SU-DHL-6 (cell line): ENCODE measurements around the gene MRFAP1L1.

ENCODE experiments used
- H2AFZ ChIP-seq: fragments of 200-600 bp; sonication (generic); 2 replicates; pipeline ENCODE4 v1.6.1; 2014; ENCODE audit warnings: low read depth, mild to moderate bottlenecking, moderate library complexity, mixed read lengths, antibody characterized with exemption, low read length; ENCODE audit not compliant: severe bottlenecking
- H3F3A ChIP-seq: fragments of 200-600 bp; shearing (Covaris generic); 2 replicates; pipeline ENCODE4 v1.6.0; 2016; ENCODE audit warnings: antibody characterized with exemption, mild to moderate bottlenecking; ENCODE audit not compliant: insufficient read depth
- H3K27ac ChIP-seq: fragments of 200-600 bp; sonication (generic); 2 replicates; pipeline ENCODE4 v1.5.1; 2016; ENCODE audit warnings: low read depth, mild to moderate bottlenecking, low read length, moderate library complexity, mixed read lengths
- H3K27me3 ChIP-seq: fragments of 200-600 bp; sonication (generic), shearing (Covaris generic); 2 replicates; pipeline ENCODE4 v1.6.0; 2014; ENCODE audit warnings: mild to moderate bottlenecking, low read length
- H3K36me3 ChIP-seq: fragments of 200-600 bp; sonication (generic); 2 replicates; pipeline ENCODE4 v1.6.1; 2014; ENCODE audit warnings: mild to moderate bottlenecking, low read length, mixed read lengths
- H3K4me2 ChIP-seq: fragments of 300-600, 200-600 bp; shearing (Covaris generic), sonication (generic); 2 replicates; pipeline ENCODE4 v1.6.0; 2014; ENCODE audit warnings: low read length, low read depth, mild to moderate bottlenecking; ENCODE audit not compliant: poor library complexity, severe bottlenecking
- H3K4me3 ChIP-seq: fragments of 200-600 bp; sonication (generic); 2 replicates; pipeline ENCODE4 v1.5.1; 2014; ENCODE audit warnings: antibody characterized with exemption, low read length, mild to moderate bottlenecking, mixed read lengths; ENCODE audit not compliant: insufficient read depth, poor library complexity, severe bottlenecking
- H3K79me2 ChIP-seq: fragments of 200-600 bp; sonication (generic); 2 replicates; pipeline ENCODE4 v1.6.1; 2014; ENCODE audit warnings: mild to moderate bottlenecking, low read length, moderate library complexity; ENCODE audit not compliant: insufficient read depth
- H3K9ac ChIP-seq: fragments of 200-600 bp; sonication (generic); 2 replicates; pipeline ENCODE4 v1.7.0; 2014; ENCODE audit warnings: mild to moderate bottlenecking, low read length
- H3K9me2 ChIP-seq: fragments of 200-600 bp; sonication (generic); replicated peaks from 2 replicates; pipeline ENCODE4 v1.6.1; 2014; ENCODE audit warnings: low read length; ENCODE audit not compliant: insufficient read depth
- H3K9me3 ChIP-seq: fragments of 200-600 bp; sonication (generic); 2 replicates; pipeline ENCODE4 v1.6.1; 2014; ENCODE audit warnings: low read length, mixed read lengths; ENCODE audit not compliant: insufficient read depth
- H4K20me1 ChIP-seq: fragments of 200-600 bp; sonication (generic); 2 replicates; pipeline ENCODE4 v1.6.1; 2014; ENCODE audit warnings: low read depth, mild to moderate bottlenecking, antibody characterized with exemption, low read length, moderate library complexity, mixed read lengths
- CTCF ChIP-seq: fragments of 200-600 bp; sonication (generic); IDR thresholded peaks from one replicate; pipeline ENCODE4 v1.5.1; 2017; ENCODE audit warnings: antibody characterized with exemption, mild to moderate bottlenecking, low read length, moderate library complexity; ENCODE audit not compliant: insufficient read depth, poor library complexity, severe bottlenecking
- EZH2phosphoT487 ChIP-seq: fragments of 200-600 bp; sonication (generic), shearing (Covaris generic); conservative IDR thresholded peaks from 2 replicates; pipeline ENCODE4 v1.6.1; 2018; ENCODE audit warnings: mild to moderate bottlenecking, antibody characterized with exemption, low read length, moderate library complexity, mixed read lengths

Gene MRFAP1L1

GRCh38 chr4:6733358-6734164, 23.9 kb upstream of the MRFAP1L1 start:
- Histone ChIP-seq H3K27me3 (no peaks in the 10 kb centered on the region), H3K9me3 (no peaks in the 10 kb centered on the region), H3F3A (no peaks in the 10 kb centered on the region), H3K4me3 (no peak overlapping the region), H3K9me2 (no peaks in the 10 kb centered on the region), H3K4me2 (no peak overlapping the region), H3K36me3 (no peaks in the 10 kb centered on the region), H3K27ac (no peak overlapping the region), H2AFZ (no peak overlapping the region), H3K9ac (no peak overlapping the region), H3K79me2 (no peaks in the 10 kb centered on the region), H4K20me1 (no peaks in the 10 kb centered on the region)
- no peak for TF ChIP-seq EZH2phosphoT487
- TF ChIP-seq CTCF = no peak

- no peak overlapping the region for H3K27ac ChIP-seq
- H3K79me2 ChIP-seq = no peaks in the 10 kb centered on the region
- no peak overlapping the region for H3K9ac ChIP-seq
- H3K9me2 ChIP-seq = no peaks in the 10 kb centered on the region
- TF ChIP-seq EZH2phosphoT487 = no peak
- TF ChIP-seq CTCF = no peak
- no peaks in the 10 kb centered on the region for H3K27me3 ChIP-seq
- no peaks in the 10 kb centered on the region for H3K9me3 ChIP-seq
- no peaks in the 10 kb centered on the region for H4K20me1 ChIP-seq
- H3K4me3 ChIP-seq = no peak overlapping the region
- no peak overlapping the region for H3K4me2 ChIP-seq
- no peaks in the 10 kb centered on the region for H3K36me3 ChIP-seq
- no peak overlapping the region for H2AFZ ChIP-seq
- no peaks in the 10 kb centered on the region for H3F3A ChIP-seq
These were observed 23.0 kb upstream of the MRFAP1L1 start for GRCh38 chr4:6732441-6733357.

GRCh38 chr4:6731780-6732179, 22.1 kb upstream of the MRFAP1L1 start:
- Histone ChIP-seq H3K27me3 (no peaks in the 10 kb centered on the region), H3K36me3 (no peaks in the 10 kb centered on the region), H3K9me2 (no peaks in the 10 kb centered on the region), H3K27ac (no peak overlapping the region), H3K9ac (no peak overlapping the region), H3K4me2 (no peak overlapping the region), H3K79me2 (no peaks in the 10 kb centered on the region), H3K9me3 (no peaks in the 10 kb centered on the region), H4K20me1 (no peaks in the 10 kb centered on the region), H3F3A (no peaks in the 10 kb centered on the region), H3K4me3 (no peak overlapping the region), H2AFZ (no peak overlapping the region)
- TF ChIP-seq CTCF = no peak
- TF ChIP-seq EZH2phosphoT487 = no peak
